Bronchial epithelial cell (primary cell): ENCODE results near the gene NFU1. TPM values are rescaled to one million over a fixed set of nuclear protein-coding genes. Genes with fewer than 3 reads are reported as not detected.

Experiments
- DNase-seq: peaks from one replicate; pipeline ENCODE4 v3.0.0-alpha.2; 2010; ENCODE audit warnings: low read depth
- FAIRE-seq: peaks from 2 replicates; lab custom pipeline; 2011; peaks lifted over from hg19 to GRCh38; lab: Jason Lieb, UNC
- H3K27me3 ChIP-seq: 2 replicates; pipeline ENCODE4 v1.5.1; 2011; ENCODE audit warnings: low read length; ENCODE audit not compliant: control insufficient read depth, insufficient read depth
- H3K36me3 ChIP-seq: 2 replicates; pipeline ENCODE4 v1.5.1; 2011; ENCODE audit warnings: low read length; ENCODE audit not compliant: control insufficient read depth, insufficient read depth
- H3K4me3 ChIP-seq: 2 replicates; pipeline ENCODE4 v1.5.1; 2011; ENCODE audit warnings: mild to moderate bottlenecking, low read depth, low read length, control low read depth
- total RNA-seq: library from RNA; depleted of rRNA; stranded (reverse); fragments of >200 nt; gene quantifications from 2 replicates; pipeline ENCODE4 v1.2.1, GENCODE V29; 2014
- TF ChIP-seq, protein P1 (sequence below): IDR thresholded peaks from 2 replicates; pipeline ENCODE4 v1.5.1; 2011; ENCODE audit warnings: mild to moderate bottlenecking, moderate library complexity, low read length, control low read depth, inconsistent platforms; ENCODE audit not compliant: insufficient read depth, severe bottlenecking

The NFU1 gene
- total RNA-seq, 1 donor from 2014 or later: 23.7 TPM

DNA sequence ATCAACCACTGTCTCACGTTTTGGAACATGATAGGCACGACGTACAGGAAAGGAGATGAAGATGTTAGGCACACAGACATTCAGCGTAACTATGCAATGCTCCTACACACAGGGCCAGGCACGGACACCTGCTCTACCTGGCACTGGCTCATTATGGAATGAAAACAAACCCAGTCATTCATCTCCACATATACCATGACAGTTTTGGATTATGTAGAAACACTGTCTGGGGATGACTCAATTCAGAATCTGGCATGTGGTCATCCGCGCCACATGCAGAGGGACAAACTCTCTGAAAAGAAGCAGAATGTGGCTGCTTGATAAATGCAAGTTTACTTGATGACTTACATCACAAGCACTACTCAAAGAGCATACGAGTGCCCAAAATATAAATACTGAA lies 29.5 kb upstream of the NFU1 start:
- TF ChIP-seq, protein P1, sequence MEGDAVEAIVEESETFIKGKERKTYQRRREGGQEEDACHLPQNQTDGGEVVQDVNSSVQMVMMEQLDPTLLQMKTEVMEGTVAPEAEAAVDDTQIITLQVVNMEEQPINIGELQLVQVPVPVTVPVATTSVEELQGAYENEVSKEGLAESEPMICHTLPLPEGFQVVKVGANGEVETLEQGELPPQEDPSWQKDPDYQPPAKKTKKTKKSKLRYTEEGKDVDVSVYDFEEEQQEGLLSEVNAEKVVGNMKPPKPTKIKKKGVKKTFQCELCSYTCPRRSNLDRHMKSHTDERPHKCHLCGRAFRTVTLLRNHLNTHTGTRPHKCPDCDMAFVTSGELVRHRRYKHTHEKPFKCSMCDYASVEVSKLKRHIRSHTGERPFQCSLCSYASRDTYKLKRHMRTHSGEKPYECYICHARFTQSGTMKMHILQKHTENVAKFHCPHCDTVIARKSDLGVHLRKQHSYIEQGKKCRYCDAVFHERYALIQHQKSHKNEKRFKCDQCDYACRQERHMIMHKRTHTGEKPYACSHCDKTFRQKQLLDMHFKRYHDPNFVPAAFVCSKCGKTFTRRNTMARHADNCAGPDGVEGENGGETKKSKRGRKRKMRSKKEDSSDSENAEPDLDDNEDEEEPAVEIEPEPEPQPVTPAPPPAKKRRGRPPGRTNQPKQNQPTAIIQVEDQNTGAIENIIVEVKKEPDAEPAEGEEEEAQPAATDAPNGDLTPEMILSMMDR: no peak
- Histone ChIP-seq H3K36me3 (peaks cover 6% of the 10 kb centered on the region), H3K4me3 (no peak overlapping the region), H3K27me3 (no peaks in the 10 kb centered on the region)
- peak; percentile 23 for DNase-seq
- no peak for FAIRE-seq

DNA sequence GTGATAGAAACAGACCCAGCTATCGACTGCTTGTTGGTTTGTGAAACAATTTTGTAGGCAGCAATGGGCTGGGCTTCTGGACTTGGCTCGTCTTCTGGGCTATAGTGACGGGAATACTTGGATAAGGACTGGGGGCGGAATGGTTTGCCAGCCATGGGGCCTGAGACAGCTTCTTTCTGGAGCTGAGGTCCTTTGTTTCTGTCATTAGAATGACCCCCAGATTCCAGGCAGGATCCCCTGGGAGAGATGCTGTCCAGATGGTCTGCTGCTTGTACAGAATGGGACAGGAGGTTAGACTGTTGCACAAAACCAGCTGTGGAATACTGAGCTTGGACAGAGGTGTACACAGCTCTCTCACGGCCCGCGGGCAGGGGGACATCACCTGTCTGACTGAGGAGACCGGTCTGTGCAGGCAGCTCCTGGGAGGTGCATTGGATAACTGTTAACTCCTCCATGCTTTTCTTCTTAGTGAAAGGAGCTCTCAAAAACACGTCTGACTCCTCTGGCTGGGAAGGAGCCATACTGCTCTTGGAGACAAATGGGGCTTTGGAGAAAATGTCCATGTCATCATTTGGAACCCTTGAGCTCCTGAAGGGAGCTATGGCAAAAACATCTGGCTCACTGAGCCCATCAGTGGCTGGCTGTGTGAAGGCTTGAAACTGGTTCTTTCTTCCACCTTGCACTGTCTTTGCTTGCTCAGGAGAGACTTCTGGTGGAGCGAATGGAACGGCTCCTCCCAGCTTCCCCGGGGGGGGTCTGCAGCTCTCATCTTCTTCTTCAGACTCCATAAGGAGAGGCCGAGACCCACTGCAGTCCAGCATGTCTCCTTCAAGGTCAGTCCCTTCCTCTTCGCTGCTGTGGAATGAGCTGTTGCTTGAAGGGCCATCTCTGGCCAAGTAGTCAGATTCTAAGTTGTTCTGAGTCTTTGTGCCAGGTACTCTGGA lies 28.6 kb upstream of the NFU1 start:
- H3K4me3 ChIP-seq: no peak overlapping the region
- no peak for FAIRE-seq
- no peak for DNase-seq
- TF ChIP-seq, protein P1: no peak
- H3K36me3 ChIP-seq: peaks cover 6% of the 10 kb centered on the region
- H3K27me3 ChIP-seq: no peaks in the 10 kb centered on the region

DNA sequence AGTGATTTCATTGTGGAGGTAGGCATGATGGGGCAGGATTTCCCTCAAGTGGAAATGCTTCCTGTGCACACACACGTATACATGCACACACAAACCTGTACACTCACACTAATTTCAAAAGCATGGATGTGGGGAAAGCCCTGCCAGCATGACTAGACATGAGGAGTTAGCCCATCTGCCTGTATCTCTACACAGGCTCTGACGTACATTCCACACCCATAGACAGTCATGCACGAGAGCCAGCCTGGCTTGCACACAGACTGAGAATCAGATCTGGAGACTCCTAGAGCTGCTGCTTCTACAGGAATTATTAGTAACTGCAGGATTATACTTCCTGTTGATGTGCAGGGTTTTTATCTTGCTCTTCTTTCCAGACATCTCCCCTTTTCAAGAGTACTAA lies 27.3 kb upstream of the NFU1 start:
- peak; percentile 99 for FAIRE-seq
- peak; percentile 100 for DNase-seq
- Histone ChIP-seq H3K36me3 (peaks cover 6% of the 10 kb centered on the region), H3K4me3 (no peak overlapping the region), H3K27me3 (no peaks in the 10 kb centered on the region)
- TF ChIP-seq, protein P1: no peak

DNA sequence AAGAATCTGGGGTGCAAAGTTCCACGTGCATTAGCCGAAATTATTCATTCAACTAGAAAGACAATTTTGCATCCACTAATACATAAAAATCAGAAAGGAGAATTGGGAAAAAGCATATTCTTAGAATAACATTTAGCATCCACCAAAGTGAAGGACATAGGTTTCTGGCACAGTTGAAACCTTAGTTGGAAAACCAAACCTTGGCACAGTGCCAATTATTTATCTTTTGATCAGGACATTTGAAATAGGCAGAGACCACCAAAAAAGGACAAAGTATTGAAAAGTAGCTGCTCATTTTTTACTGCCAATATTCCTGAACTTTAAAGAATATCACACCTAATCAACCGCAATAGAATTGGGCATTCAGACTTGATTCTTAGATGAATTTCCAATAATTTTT lies 25.5 kb upstream of the NFU1 start:
- H3K36me3 ChIP-seq: peaks cover 6% of the 10 kb centered on the region
- H3K27me3 ChIP-seq: no peaks in the 10 kb centered on the region
- FAIRE-seq (no peak), DNase-seq (no peak)
- H3K4me3 ChIP-seq: no peak overlapping the region
- TF ChIP-seq, protein P1: no peak

DNA sequence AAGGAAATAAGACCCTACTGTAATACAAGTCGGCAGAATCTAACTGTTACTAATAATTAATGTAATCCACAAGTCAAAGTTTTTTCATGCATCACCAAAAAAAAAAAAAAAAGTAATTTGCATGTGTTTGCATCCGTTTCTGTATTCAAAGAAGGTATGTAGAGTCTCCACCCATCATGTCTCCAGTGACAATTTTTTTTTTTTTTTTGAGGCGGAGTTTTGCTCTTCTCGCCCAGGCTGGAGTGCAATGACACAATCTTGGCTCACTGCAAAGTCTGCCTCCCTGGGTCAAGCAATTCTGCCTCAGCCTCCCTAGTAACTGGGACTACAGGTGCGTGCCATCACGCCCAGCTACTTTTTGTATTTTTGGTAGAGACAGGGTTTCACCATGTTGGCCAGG lies 24.2 kb upstream of the NFU1 start:
- no peak for DNase-seq
- no peaks in the 10 kb centered on the region for H3K27me3 ChIP-seq
- no peak overlapping the region for H3K4me3 ChIP-seq
- no peak for FAIRE-seq
- TF ChIP-seq, protein P1: no peak
- H3K36me3 ChIP-seq: peaks cover 6% of the 10 kb centered on the region

DNA sequence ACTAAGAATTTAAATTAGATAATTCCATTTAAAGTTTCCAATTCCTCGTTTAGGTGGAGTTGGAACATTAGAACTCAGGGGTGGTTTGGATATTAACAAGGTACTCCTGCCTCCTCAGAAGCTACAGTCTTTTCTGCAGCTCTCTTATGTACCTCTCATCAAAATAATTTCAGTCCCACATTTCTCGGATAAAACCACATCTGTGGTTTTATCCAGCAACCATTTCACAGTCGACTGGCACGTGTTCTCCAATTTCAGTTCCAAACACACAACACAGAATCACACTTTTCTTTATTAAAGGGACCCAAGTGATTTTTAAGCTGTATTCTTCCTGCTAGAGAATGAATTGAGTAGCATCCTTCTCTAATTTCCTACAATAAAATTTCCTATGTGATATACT lies 22.7 kb upstream of the NFU1 start:
- DNase-seq (no peak), FAIRE-seq (no peak)
- TF ChIP-seq, protein P1: no peak
- Histone ChIP-seq H3K36me3 (no peaks in the 10 kb centered on the region), H3K27me3 (no peaks in the 10 kb centered on the region), H3K4me3 (no peak overlapping the region)
